ENCODE measurements around the gene TRPT1. TPM values are rescaled to one million over a fixed set of nuclear protein-coding genes. Genes with fewer than 3 reads are reported as not detected.

Gene TRPT1
- total and polyA plus RNA-seq, 2 experiments from 2014 or later = 36.9 to 52.2 TPM

GRCh38 chr11:64224891-64225607 lies 937 bp downstream of the TRPT1 start:
- no peak; the same call in 2 of the 3 replicates for ATAC-seq
- no peak for DNase-seq (ENCODE audit: low spot score)

More at GRCh38 chr11:64224891-64225607, 937 bp downstream of the TRPT1 start:
- Mint-ChIP-seq H3K4me1 (peaks cover 11% of the 10 kb centered on the region), H3K9me3 (no peaks in the 10 kb centered on the region), H3K36me3 (ENCODE audit: low read depth) (no peaks in the 10 kb centered on the region), H3K27ac (no peak overlapping the region), H3K27me3 (ENCODE audit: insufficient read depth, low read depth, poor library complexity) (peaks cover 4% of the 10 kb centered on the region), H3K4me3 (peak overlapping the region; percentile 89)
- H4K20me1 ChIP-seq (replicated peaks; ENCODE audit: insufficient read depth) = no peaks in the 10 kb centered on the region
- no peak for TF ChIP-seq REST (IDR thresholded peaks at IDR 0.05; ENCODE audit: unreplicated experiment)
- no peak for TF ChIP-seq ZNF462 (CRISPR knock-in tag; IDR thresholded peaks at IDR 0.05)
- TF ChIP-seq, protein P1, sequence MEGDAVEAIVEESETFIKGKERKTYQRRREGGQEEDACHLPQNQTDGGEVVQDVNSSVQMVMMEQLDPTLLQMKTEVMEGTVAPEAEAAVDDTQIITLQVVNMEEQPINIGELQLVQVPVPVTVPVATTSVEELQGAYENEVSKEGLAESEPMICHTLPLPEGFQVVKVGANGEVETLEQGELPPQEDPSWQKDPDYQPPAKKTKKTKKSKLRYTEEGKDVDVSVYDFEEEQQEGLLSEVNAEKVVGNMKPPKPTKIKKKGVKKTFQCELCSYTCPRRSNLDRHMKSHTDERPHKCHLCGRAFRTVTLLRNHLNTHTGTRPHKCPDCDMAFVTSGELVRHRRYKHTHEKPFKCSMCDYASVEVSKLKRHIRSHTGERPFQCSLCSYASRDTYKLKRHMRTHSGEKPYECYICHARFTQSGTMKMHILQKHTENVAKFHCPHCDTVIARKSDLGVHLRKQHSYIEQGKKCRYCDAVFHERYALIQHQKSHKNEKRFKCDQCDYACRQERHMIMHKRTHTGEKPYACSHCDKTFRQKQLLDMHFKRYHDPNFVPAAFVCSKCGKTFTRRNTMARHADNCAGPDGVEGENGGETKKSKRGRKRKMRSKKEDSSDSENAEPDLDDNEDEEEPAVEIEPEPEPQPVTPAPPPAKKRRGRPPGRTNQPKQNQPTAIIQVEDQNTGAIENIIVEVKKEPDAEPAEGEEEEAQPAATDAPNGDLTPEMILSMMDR (conservative IDR thresholded peaks at IDR 0.05; ENCODE audit: low read depth in 2 of 2) = no peak
- no peak for TF ChIP-seq ZNF331 (CRISPR knock-in tag; IDR thresholded peaks at IDR 0.05; ENCODE audit: low read depth)
- no peak for TF ChIP-seq STAT1 (IDR thresholded peaks at IDR 0.05; ENCODE audit: unreplicated experiment)
- TF ChIP-seq EZH2 (IDR thresholded peaks at IDR 0.05; ENCODE audit: low read depth, unreplicated experiment) = no peak
- no peak overlapping the region for H3K27ac ChIP-seq (ENCODE audit: low read depth)
- H3K36me3 ChIP-seq (ENCODE audit: insufficient read depth) = no peaks in the 10 kb centered on the region; the same call in 1 of the 2 replicates
- H2AFZ ChIP-seq = no peak overlapping the region
- 0 out of 2 replicates have a peak, but pooled peaks cover 5% of the 10 kb centered on the region for H3F3A ChIP-seq (replicated peaks; ENCODE audit: low read depth)
- H3K9me2 ChIP-seq (ENCODE audit: insufficient read depth) = no peaks in the 10 kb centered on the region
- H3K27me3 ChIP-seq (ENCODE audit: insufficient read depth) = no peaks in the 10 kb centered on the region
- no peaks in the 10 kb centered on the region; the same call in 1 of the 2 replicates for H3K79me2 ChIP-seq (replicated peaks; ENCODE audit: insufficient read depth)
- peak overlapping the region; percentile 98 for H3K4me3 ChIP-seq
- no peaks in the 10 kb centered on the region; the same call in 1 of the 2 replicates for H3K4me1 ChIP-seq (ENCODE audit: insufficient read depth)
- peak overlapping the region; percentile 97 for H3K4me2 ChIP-seq
